Cardiac muscle cell (in vitro differentiated cells and primary cell): ENCODE data around the gene SAMD15. TPM values are rescaled to one million over a fixed set of nuclear protein-coding genes. Genes with fewer than 3 reads are reported as not detected.

Experiments used
- DNase-seq, 2 donors: peaks; one replicate each; pipeline versions ENCODE4 v3.0.0 to v3.0.0-alpha.2; 2010 to 2017; ENCODE audit warnings: low read depth in 1 of 2, low spot score in 1 of 2
- H3K27ac ChIP-seq: fragments of 200-600 bp; sonication (generic); 2 replicates; pipeline ENCODE4 v1.5.1; 2016
- H3K27me3 ChIP-seq: fragments of 200-600 bp; sonication (generic); 2 replicates; pipeline ENCODE4 v1.6.0; 2016; ENCODE audit warnings: control low read depth
- H3K36me3 ChIP-seq: fragments of 200-600 bp; sonication (generic); 2 replicates; pipeline ENCODE4 v1.5.1; 2016; ENCODE audit warnings: control low read depth
- H3K4me1 ChIP-seq: fragments of 200-600 bp; sonication (generic); 2 replicates; pipeline ENCODE4 v1.8.1; 2017; ENCODE audit warnings: low read depth, mild to moderate bottlenecking, mixed run types
- H3K4me3 ChIP-seq: fragments of 200-600 bp; sonication (generic); 2 replicates; pipeline ENCODE4 v1.5.1; 2016; ENCODE audit warnings: mild to moderate bottlenecking
- H3K9me3 ChIP-seq: fragments of 200-600 bp; sonication (generic); 2 replicates; pipeline ENCODE4 v1.5.1; 2017; ENCODE audit warnings: low read depth, mild to moderate bottlenecking, control low read depth
- CTCF ChIP-seq: IDR thresholded peaks from 2 replicates; pipeline ENCODE4 v1.5.1; 2012; ENCODE audit warnings: low read depth, mild to moderate bottlenecking, low read length
- polyA plus RNA-seq: library from polyadenylated mRNA; unstranded; fragments of >200 nt; fragmentation: Nextera tagmentation; extraction: Ambion mirVana; gene quantifications from 2 replicates; pipeline ENCODE4 v1.2.1, GENCODE V29; 2016
- total RNA-seq: library from RNA; depleted of rRNA; stranded (reverse); fragments of >200 nt; gene quantifications from 2 replicates; pipeline ENCODE4 v1.2.3, GENCODE V29; 2016

SAMD15 gene
- total and polyA plus RNA-seq, 2 experiments from 2014 or later: 2.1 to 2.2 TPM

- TF ChIP-seq CTCF: no peak
Observed at GRCh38 chr14:77346495-77346894, 30.7 kb upstream of the SAMD15 start.

GRCh38 chr14:77347751-77348150, 29.4 kb upstream of the SAMD15 start:
- Histone ChIP-seq H3K9me3 (no peaks in the 10 kb centered on the region), H3K27ac (no peak overlapping the region), H3K4me1 (no peaks in the 10 kb centered on the region), H3K36me3 (no peaks in the 10 kb centered on the region), H3K27me3 (no peaks in the 10 kb centered on the region), H3K4me3 (no peak overlapping the region)
- DNase-seq: peak in 1 of 2 donors; percentile 33
- TF ChIP-seq CTCF: no peak

More at GRCh38 chr14:77346495-77346894, 30.7 kb upstream of the SAMD15 start:
- H3K27me3 ChIP-seq: no peaks in the 10 kb centered on the region
- no peak overlapping the region for H3K27ac ChIP-seq
- H3K9me3 ChIP-seq: no peaks in the 10 kb centered on the region
- no peaks in the 10 kb centered on the region for H3K4me1 ChIP-seq
- DNase-seq: no peak
- H3K4me3 ChIP-seq: no peak overlapping the region
- H3K36me3 ChIP-seq: no peaks in the 10 kb centered on the region

GRCh38 chr14:77353469-77354141, 23.6 kb upstream of the SAMD15 start:
- Histone ChIP-seq H3K36me3 (no peaks in the 10 kb centered on the region), H3K9me3 (no peaks in the 10 kb centered on the region), H3K4me3 (no peak overlapping the region), H3K27ac (no peak overlapping the region), H3K27me3 (no peaks in the 10 kb centered on the region), H3K4me1 (no peaks in the 10 kb centered on the region)
- no peak for TF ChIP-seq CTCF
- DNase-seq: no peak

GRCh38 chr14:77355811-77356210, 21.4 kb upstream of the SAMD15 start:
- H3K27ac ChIP-seq: no peak overlapping the region
- no peaks in the 10 kb centered on the region for H3K4me1 ChIP-seq
- no peaks in the 10 kb centered on the region for H3K36me3 ChIP-seq
- H3K9me3 ChIP-seq: no peaks in the 10 kb centered on the region
- H3K4me3 ChIP-seq: no peak overlapping the region
- no peak for TF ChIP-seq CTCF
- no peaks in the 10 kb centered on the region for H3K27me3 ChIP-seq
- peak in 1 of 2 donors; percentile 46 for DNase-seq

GRCh38 chr14:77356899-77357298, 20.3 kb upstream of the SAMD15 start:
- no peaks in the 10 kb centered on the region for H3K36me3 ChIP-seq
- no peak for DNase-seq
- no peaks in the 10 kb centered on the region for H3K27me3 ChIP-seq
- H3K4me3 ChIP-seq: no peak overlapping the region
- H3K27ac ChIP-seq: no peak overlapping the region
- no peaks in the 10 kb centered on the region for H3K9me3 ChIP-seq
- TF ChIP-seq CTCF: no peak
- H3K4me1 ChIP-seq: no peaks in the 10 kb centered on the region
